AG04450 (cell line): ENCODE data around the gene PLXNA2. TPM values are rescaled to one million over a fixed set of nuclear protein-coding genes. Genes with fewer than 3 reads are reported as not detected.

ENCODE experiments used
- CTCF ChIA-PET: fragments of 300-600, 350-600 bp; formaldehyde crosslinking; extraction: SDS; loops from one replicate; lab custom pipeline; 2022; ENCODE audit warnings: antibody characterized with exemption, inconsistent platforms; lab: Charles Lee
- POLR2A ChIA-PET: fragments of 350-600 bp; formaldehyde crosslinking; extraction: SDS; loops from one replicate; lab custom pipeline; 2021; ENCODE audit warnings: antibody characterized with exemption, inconsistent platforms; lab: Yijun Ruan, JAX
- DNase-seq: peaks from one replicate; pipeline ENCODE4 v3.0.0-alpha.2; 2011; ENCODE audit warnings: low read depth, low spot score
- H3K27ac ChIP-seq: one replicate; pipeline ENCODE4 v1.5.1; 2012; ENCODE audit warnings: low read depth, low read length, control low read depth
- H3K27me3 ChIP-seq: one replicate; pipeline ENCODE4 v1.6.0; 2012; ENCODE audit warnings: low read length; ENCODE audit not compliant: control insufficient read depth, insufficient read depth
- H3K4me3 ChIP-seq: 2 replicates; pipeline ENCODE4 v1.5.1; 2011; ENCODE audit warnings: mild to moderate bottlenecking, low read depth, low read length, control low read depth
- H3K9me3 ChIP-seq: 2 replicates; pipeline ENCODE4 v1.5.1; 2012; ENCODE audit warnings: low read length; ENCODE audit not compliant: control insufficient read depth, insufficient read depth
- polyA plus RNA-seq: library from polyadenylated mRNA; depleted of rRNA; stranded (reverse); fragments of >200 nt; gene quantifications from 2 replicates; pipeline ENCODE4 v1.2.3, GENCODE V29; 2011
- TF ChIP-seq, protein P1 (sequence below): IDR thresholded peaks from 2 replicates; pipeline ENCODE4 v1.5.1; 2011; ENCODE audit warnings: low read depth, low read length, control low read depth, inconsistent platforms

The PLXNA2 gene
- polyA plus RNA-seq, 1 experiment, result 0.10 TPM

DNA sequence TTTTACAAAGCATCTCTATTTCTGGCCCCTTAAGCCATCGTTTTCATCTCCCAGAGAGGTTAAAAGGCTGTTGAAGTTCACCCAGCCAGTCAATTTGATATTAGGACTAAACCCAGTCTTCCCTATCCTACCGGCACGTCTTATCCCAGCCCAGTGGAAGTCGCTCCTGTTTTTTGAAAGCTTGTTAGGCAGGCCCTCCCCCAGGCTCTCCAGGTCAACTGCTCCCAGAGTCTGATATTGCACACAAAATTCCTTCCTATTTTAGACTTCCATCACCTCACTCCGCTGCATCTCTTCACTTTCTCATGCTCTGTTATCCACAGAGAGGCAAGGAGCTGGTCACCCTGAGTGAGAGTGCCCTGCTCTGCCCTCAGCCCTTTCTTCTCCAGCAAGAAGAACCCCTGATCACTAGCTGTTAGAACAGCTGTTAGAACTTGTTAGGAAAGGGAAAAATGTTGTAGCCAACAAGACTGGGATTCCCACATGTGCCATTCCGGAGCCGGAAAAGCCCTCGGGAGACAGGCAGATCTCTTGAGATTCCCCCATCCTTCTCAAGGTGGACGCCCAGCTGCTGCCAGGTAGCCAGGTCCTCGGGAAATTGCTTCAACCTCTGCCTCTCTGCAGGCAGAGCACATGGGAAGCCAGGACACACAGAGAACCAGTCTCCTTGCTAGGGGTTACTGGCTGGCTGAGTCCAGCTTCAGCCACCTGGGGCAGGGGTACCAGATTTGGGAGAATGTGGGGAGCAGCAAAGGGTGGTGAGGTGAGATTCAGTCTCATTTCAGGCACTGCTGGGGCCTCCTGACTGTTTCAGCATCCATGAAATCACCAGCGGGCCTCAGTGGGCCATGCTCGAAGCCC, 25.7 kb downstream of the PLXNA2 start:
- POLR2A ChIA-PET, result no interaction called here
- no peak for DNase-seq
- Histone ChIP-seq H3K27ac (no peak overlapping the region), H3K9me3 (peaks cover 4% of the 10 kb centered on the region; the same call in 1 of the 2 replicates), H3K27me3 (no peaks in the 10 kb centered on the region), H3K4me3 (no peak overlapping the region)
- TF ChIP-seq, protein P1, sequence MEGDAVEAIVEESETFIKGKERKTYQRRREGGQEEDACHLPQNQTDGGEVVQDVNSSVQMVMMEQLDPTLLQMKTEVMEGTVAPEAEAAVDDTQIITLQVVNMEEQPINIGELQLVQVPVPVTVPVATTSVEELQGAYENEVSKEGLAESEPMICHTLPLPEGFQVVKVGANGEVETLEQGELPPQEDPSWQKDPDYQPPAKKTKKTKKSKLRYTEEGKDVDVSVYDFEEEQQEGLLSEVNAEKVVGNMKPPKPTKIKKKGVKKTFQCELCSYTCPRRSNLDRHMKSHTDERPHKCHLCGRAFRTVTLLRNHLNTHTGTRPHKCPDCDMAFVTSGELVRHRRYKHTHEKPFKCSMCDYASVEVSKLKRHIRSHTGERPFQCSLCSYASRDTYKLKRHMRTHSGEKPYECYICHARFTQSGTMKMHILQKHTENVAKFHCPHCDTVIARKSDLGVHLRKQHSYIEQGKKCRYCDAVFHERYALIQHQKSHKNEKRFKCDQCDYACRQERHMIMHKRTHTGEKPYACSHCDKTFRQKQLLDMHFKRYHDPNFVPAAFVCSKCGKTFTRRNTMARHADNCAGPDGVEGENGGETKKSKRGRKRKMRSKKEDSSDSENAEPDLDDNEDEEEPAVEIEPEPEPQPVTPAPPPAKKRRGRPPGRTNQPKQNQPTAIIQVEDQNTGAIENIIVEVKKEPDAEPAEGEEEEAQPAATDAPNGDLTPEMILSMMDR, result no peak
- CTCF ChIA-PET, result no interaction called here

- POLR2A ChIA-PET, result no interaction called here
- DNase-seq, result no peak
- no peak overlapping the region for H3K27ac ChIP-seq
Measured at GRCh38 chr1:208217781-208218180, 26.4 kb downstream of the PLXNA2 start.

DNA sequence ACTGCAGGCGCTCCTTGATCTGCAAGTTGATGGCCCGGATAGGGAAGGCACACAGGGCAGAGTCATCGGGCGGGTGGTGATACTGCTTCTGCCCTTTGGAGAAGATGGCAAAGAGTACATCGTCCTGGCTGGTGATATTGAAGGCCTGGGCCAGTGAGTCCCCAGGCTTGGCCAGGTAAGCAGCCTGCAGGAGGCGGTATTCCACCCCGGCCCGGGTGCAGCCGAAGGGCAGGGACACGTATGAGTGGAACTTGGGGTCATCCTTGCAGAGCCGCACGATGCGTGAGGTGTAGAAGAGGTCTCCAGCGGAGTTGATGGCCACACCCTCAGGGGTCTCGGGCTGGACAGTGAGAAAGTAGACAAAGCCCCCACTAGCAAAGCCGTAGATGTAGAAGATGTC, 27.4 kb downstream of the PLXNA2 start:
- Histone ChIP-seq H3K9me3 (peaks cover 4% of the 10 kb centered on the region; the same call in 1 of the 2 replicates), H3K27ac (no peak overlapping the region), H3K27me3 (no peaks in the 10 kb centered on the region), H3K4me3 (no peak overlapping the region)
- ChIA-PET POLR2A (interaction anchor here (0.7 kb wide), 1 partner anchor 14 kb away, joined by 3 read pairs; no protein-coding TSS in a partner anchor), CTCF (no interaction called here)
- TF ChIP-seq, protein P1, result no peak
- no peak for DNase-seq

More at GRCh38 chr1:208217781-208218180, 26.4 kb downstream of the PLXNA2 start:
- H3K9me3 ChIP-seq, result peaks cover 4% of the 10 kb centered on the region; the same call in 1 of the 2 replicates
- no peaks in the 10 kb centered on the region for H3K27me3 ChIP-seq
- CTCF ChIA-PET, result no interaction called here
- no peak overlapping the region for H3K4me3 ChIP-seq
- TF ChIP-seq, protein P1, result no peak

GRCh38 chr1:208216062-208216461, 28.1 kb downstream of the PLXNA2 start:
- no peak overlapping the region for H3K27ac ChIP-seq
- TF ChIP-seq, protein P1, result no peak
- DNase-seq, result no peak
- no peak overlapping the region for H3K4me3 ChIP-seq
- CTCF ChIA-PET, result no interaction called here
- H3K27me3 ChIP-seq, result no peaks in the 10 kb centered on the region
- H3K9me3 ChIP-seq, result peaks cover 4% of the 10 kb centered on the region; the same call in 1 of the 2 replicates
- POLR2A ChIA-PET, result interaction anchor here (0.7 kb wide), 2 partner anchors 13 to 130 kb away, joined by 3 read pairs; no protein-coding TSS in a partner anchor

- POLR2A ChIA-PET, result no interaction called here
- TF ChIP-seq, protein P1, result no peak
- Histone ChIP-seq H3K9me3 (peaks cover 4% of the 10 kb centered on the region; the same call in 1 of the 2 replicates), H3K27ac (no peak overlapping the region), H3K4me3 (no peak overlapping the region), H3K27me3 (no peaks in the 10 kb centered on the region)
- no peak for DNase-seq
- CTCF ChIA-PET, result no interaction called here
Measured at GRCh38 chr1:208215393-208215792, 28.8 kb downstream of the PLXNA2 start.
